ENCODE data around the gene MAP4K3. TPM values are rescaled to one million over a fixed set of nuclear protein-coding genes. Genes with fewer than 3 reads are reported as not detected.

MAP4K3 gene
- total and polyA plus RNA-seq, 10 of the 15 experiments (the other 5 are each of a cell fraction or from before 2014, with no cell fraction given): 0.04 to 0.95 (median 0.21) TPM; not detected in 1

- H2AFZ ChIP-seq (ENCODE audit: control insufficient read depth, low read depth, low read length): no peak overlapping the region
- H3K4me1 ChIP-seq (ENCODE audit: control insufficient read depth, insufficient read depth, low read length): no peaks in the 10 kb centered on the region
- no peaks in the 10 kb centered on the region for H3K9me3 ChIP-seq (replicated peaks; ENCODE audit: control insufficient read depth, insufficient read depth, low read length)
- DNase-seq (ENCODE audit: low read depth, low spot score) (no peak), ATAC-seq (peak; percentile 33; the same call in 1 of the 3 replicates), FAIRE-seq (no peak)
- TF ChIP-seq BCL3 (IDR thresholded peaks at IDR 0.05; ENCODE audit: borderline replicate concordance, insufficient read depth, low read depth, low read length, poor library complexity, severe bottlenecking) (no peak), JUNB (IDR thresholded peaks at IDR 0.05) (peak; percentile 16; the same call in 1 of the 2 replicates)
- H3K36me3 ChIP-seq (ENCODE audit: control insufficient read depth in 2 of 2, insufficient read depth in 2 of 2, low read length in 1 of 2): no peaks in the 10 kb centered on the region
- H4K20me1 ChIP-seq (ENCODE audit: control insufficient read depth, insufficient read depth): no peaks in the 10 kb centered on the region
- WGBS (ENCODE audit: insufficient coverage, insufficient replicate concordance, low lambda C conversion rate, missing lambda C conversion rate): 8% methylated on average over 1 of the region's 1 CpG
- H3K27me3 ChIP-seq (replicated peaks in 1 of 2; ENCODE audit: control insufficient read depth in 2 of 2, insufficient read depth in 2 of 2, low read length in 1 of 2): no peaks in the 10 kb centered on the region
- ChIA-PET RAD21 (ENCODE audit: unreplicated experiment) (no interaction called here), CTCF (interaction anchor here (0.6 to 1.3 kb wide), 2 partner anchors 71 to 141 kb away, joined by 3 to 5 read pairs; no protein-coding TSS in a partner anchor), POLR2A (no interaction called here), SMC1A (ENCODE audit: uncharacterized antibody, unreplicated experiment) (interaction anchor here (1.3 kb wide), 1 partner anchor 9 kb away, joined by 4 read pairs; no protein-coding TSS in a partner anchor)
- H3K27ac ChIP-seq (ENCODE audit: control insufficient read depth, insufficient read depth): no peak overlapping the region
- H3K4me3 ChIP-seq: no peak overlapping the region
- intact Hi-C loops (cut with micrococcal nuclease; ENCODE audit: unreplicated experiment) (no loop called here), in situ Hi-C loops (cut with MboI) (no loop called here)
- H3K79me2 ChIP-seq (ENCODE audit: control insufficient read depth, insufficient read depth, low read length): no peaks in the 10 kb centered on the region
- no peak overlapping the region for H3K4me2 ChIP-seq (ENCODE audit: control insufficient read depth, insufficient read depth)
- H3K9ac ChIP-seq (ENCODE audit: control insufficient read depth, insufficient read depth, low read length): no peak overlapping the region
- no TSS peak for BruUV-seq (replicated peaks)
Measured at GRCh38 chr2:39202639-39203369, 234.3 kb downstream of the MAP4K3 start.

Small RNA genes lying within 50 kb of the gene (small RNA-seq; reads per million reads assigned to genes)
- not detected for gene RF00272

Other genes with a start within 250 kb of the MAP4K3 start
- not detected in 2 replicates for gene CDKL4, start 193.3 kb downstream of the MAP4K3 start, total RNA-seq (2014; rRNA removed)
- gene CDKL4, start 193.3 kb downstream of the MAP4K3 start, total RNA-seq (2014; rRNA removed; fragmentation: Illumina TruSeq; extraction: Trizol): not detected in 2 replicates
- gene CDKL4, start 193.3 kb downstream of the MAP4K3 start, total RNA-seq (2021): not detected in 2 replicates
- gene CDKL4, start 193.3 kb downstream of the MAP4K3 start, polyA plus RNA-seq (2011; rRNA removed): not detected in 2 replicates
- gene CDKL4, start 193.3 kb downstream of the MAP4K3 start, polyA plus RNA-seq (2014; fragmentation: Illumina TruSeq; extraction: Trizol): not detected in 2 replicates
- not detected for gene CDKL4, start 193.3 kb downstream of the MAP4K3 start, polyA plus RNA-seq (2014; fragmentation: Nextera tagmentation; extraction: Ambion mirVana)
- not detected in 2 replicates for gene CDKL4, start 193.3 kb downstream of the MAP4K3 start, polyA plus RNA-seq (2014; rRNA removed)
- gene CDKL4, start 193.3 kb downstream of the MAP4K3 start, polyA plus RNA-seq (2016; fragmentation: Nextera tagmentation; extraction: Ambion mirVana): not detected
- not detected in 2 replicates for gene TMEM178A, start 228.6 kb upstream of the MAP4K3 start, total RNA-seq (2014; rRNA removed)
- not detected in 2 replicates for gene TMEM178A, start 228.6 kb upstream of the MAP4K3 start, total RNA-seq (2014; rRNA removed; fragmentation: Illumina TruSeq; extraction: Trizol)
- not detected in 2 replicates for gene TMEM178A, start 228.6 kb upstream of the MAP4K3 start, total RNA-seq (2021)
- not detected in 2 replicates for gene TMEM178A, start 228.6 kb upstream of the MAP4K3 start, polyA plus RNA-seq (2011; rRNA removed)
- not detected in 2 replicates for gene TMEM178A, start 228.6 kb upstream of the MAP4K3 start, polyA plus RNA-seq (2014; fragmentation: Illumina TruSeq; extraction: Trizol)
- not detected for gene TMEM178A, start 228.6 kb upstream of the MAP4K3 start, polyA plus RNA-seq (2014; fragmentation: Nextera tagmentation; extraction: Ambion mirVana)
- gene TMEM178A, start 228.6 kb upstream of the MAP4K3 start, polyA plus RNA-seq (2014; rRNA removed): not detected in 2 replicates
- gene TMEM178A, start 228.6 kb upstream of the MAP4K3 start, polyA plus RNA-seq (2016; fragmentation: Nextera tagmentation; extraction: Ambion mirVana): not detected